HuH-7.5 (cell line): Measurements from ENCODE around the gene ITGA6.

Experiments
- DNase-seq: peaks from one replicate; pipeline ENCODE4 v3.0.0; 2011; ENCODE audit warnings: low spot score

Gene ITGA6

DNA sequence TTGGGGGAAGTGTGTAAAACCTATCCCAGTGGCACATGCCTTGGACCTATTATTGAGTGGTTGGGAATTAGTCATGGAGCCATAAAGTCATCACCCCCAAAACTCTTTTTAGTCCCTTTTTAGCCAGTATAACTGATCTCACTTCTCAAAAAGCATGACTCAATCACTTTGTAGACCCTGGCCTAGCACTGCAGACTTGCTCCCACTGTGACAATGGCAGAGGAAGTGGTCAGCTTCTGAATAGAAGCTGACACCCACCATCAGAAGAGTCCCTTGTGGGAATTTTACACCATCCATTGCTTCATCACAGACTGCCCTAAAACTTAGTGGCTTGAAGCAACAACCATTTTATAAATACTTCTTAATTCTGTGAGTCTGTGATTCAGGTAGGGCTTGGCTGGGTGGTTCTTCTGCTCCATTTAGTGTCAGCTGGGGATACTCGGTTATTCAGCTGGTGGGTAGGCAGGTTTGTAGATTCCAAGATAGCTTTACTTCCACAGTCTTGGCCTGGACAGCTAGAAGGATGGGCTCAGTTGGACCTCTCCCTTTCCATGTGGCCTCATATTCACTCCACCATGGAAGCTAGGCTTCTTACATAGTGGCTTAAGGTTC is 10.8 kb upstream of the ITGA6 start:
- DNase-seq, result no peak

DNA sequence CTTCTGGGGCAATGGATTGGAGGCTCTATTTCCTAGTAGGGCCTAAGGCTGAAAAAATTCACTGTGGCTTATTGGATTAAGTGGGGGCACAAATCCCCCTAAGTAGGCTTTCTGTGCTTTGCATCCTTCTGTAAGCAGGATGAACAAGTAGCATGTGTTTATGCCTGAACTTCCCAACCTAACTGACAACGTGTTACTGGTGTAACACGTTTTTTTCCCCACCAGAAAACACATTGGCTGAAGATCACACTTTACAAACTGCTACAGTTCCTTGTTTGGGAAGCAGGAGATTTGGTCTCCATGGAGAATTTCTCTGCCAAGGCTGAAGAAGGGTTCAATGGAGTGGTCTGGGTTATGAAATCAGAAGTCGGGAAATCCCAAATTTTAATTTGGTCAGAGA is 7.2 kb upstream of the ITGA6 start:
- DNase-seq, result no peak

DNA sequence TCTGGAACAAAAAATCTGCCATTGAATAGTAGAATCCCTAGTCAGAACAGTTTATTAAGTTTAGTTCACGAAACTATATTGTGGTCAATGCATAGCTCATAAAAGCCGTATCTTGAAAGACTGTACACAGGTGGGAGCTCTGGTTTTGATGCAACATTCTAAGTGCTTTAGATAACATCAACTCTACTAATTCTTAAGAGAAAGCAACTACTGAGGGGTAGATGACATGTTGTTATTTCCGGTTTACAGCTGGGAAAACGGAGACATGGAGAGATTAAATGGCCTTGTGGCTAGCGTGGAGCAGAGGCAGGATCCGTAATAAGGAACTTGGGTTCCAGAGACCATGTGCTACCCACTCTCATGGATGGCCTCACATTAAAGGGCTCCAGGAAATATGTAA is 4.2 kb upstream of the ITGA6 start:
- DNase-seq, result no peak

DNA sequence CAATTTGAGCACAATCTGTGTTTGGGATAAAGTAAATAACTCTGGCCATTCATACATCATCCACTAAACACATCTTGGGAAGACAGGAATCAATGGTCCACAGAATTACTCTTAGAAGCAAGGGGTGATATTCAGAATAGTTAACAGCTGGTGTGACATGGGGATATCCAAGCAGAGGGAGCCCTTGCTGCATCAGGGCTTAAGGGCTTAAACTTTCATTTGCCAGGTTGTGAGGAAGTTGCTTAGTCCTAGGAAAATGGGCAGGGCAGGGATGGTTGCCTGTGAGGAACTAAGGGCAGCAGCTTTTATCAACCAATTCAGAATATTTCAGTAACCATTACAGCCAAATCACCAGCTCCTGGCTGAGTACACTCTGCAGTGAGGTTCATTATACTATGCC is 2.0 kb upstream of the ITGA6 start:
- DNase-seq, result no peak

DNA sequence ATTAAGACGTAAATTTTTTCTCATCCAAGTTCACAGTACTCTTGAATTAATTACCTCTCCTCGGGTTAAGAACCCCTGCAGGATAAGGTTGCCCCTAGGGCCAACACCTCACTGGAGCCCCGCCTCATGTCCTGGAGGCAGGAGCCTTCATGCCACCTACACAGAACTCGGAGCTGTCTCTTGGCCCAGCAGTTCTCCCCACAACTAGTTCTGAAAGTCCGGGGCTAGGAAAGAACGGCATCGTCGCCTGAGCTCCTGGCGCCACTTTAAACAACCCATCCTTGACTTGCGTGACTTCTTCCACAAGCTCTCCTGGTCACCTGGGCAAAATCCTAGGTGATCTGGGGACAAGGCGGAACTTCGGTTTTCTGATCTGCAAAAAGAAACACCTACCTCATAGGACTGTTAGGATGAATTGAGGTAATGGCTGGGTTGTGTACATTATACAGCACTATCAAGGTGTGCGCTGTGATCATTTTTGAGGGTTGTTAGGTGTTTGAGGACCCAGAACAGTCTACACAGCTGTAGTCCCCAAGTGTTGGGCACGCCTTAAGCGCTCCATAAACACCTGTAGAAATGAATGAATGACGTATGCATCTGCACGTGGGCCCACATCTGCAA is 641 bp upstream of the ITGA6 start:
- no peak for DNase-seq

DNA sequence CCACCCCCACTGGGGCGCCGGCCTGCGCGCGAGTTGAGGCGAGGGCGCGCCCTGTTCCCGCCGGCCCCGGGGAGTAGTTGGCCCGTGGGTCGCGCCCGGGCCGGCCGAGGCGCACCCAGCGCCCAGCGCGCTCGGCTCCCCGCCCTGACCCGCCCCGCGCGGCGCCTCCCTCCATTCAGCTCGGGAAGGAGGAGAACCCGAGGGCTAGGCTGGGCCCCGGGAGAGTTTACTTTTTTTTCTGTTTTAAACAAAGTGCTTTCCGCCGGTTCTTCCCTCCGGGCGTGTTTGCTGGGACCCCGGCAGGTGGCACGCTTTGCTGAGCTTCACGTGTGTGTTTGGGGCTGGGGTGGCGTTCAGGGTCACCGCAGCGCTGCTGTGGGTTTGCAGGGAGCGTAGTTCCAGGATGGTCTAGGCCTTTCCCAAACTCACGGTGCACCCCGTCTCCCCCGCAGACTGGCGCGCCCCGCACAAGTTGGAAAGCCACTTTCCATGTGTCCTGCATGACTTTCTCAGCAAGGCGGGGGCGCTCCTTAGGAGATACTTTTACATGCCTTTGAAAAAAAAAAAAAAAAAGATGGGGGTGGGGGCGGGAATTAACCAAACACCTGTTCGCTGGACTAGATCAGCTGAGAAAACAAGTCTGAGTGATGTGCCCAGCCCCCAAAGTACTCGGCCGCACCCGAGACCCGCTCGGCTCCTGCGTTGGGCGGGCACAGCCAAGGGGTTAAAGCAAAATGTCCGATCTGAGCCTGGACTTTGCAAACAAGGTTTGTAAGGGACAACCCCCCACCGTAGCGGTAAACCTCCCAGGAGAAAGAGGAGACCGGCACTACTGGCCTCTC is 825 bp downstream of the ITGA6 start:
- DNase-seq, result peak; percentile 55

DNA sequence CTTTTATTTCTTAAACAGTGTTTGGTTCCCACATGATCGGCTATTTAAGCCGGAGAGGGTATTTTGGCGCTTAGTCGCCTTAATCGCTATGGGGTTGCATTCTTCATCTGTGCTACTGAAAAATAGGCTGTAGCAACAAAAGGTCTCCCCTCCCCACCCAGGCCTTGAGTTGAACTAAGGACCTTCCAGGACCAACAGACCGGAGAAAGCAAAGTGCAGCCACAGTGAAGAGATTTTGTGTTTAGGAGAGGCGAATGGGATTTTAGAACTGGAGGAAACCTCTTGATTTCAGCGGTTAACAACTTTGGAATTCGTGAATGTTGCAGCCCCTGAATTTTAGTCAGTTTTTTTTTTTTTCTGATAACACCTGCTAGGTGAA is 1.4 kb downstream of the ITGA6 start:
- DNase-seq, result peak; percentile 48

DNA sequence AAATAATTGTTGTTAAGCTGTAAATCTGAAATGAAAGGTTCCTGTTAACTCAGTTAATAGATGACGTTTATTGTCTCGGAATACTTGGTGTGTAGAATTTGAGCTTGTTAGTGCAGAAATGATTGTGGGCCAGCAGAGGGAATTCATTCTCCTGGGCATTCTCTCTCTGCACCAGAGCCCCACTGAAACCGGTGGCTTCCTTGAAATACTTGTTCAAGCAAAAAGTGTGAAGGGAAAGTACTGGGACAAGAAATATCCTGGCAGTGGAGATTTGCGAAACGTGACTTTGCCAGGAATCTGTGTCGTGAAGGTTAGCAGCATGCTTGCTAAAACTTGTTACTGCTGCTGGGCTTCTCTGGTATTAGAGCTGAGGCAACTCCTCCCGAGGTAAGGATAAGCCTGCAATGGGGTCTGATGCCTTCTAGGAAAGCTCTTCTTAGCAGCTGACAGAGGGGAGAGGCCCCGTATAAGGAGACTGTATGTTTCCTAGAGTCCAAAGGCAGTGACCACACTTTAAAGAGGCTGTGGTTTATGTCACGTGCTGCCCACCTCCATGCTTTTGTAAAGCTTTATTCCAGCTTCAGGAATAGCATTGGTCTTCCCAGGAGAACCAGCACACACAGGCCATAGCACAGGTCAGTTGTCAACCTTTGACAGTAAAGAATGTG is 2.0 kb downstream of the ITGA6 start:
- DNase-seq, result no peak

DNA sequence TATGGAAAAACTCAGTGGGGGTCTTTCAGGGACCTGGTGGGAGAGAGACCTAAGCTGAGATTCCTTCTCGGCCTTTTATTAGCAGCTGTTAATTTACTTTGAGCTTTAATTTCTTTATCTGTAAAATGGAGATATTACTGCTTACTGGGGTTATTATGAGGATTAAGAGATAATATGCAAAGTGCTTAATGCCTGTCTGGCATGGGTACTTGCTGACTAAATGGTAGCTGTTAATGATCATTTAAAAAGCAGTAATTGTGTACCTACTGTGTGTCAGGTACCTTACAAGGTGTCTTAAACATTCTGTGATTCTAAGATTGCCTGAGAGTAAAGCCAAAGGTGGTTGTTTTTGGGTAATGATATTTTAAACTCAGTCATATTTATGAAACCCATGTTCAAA is 2.6 kb downstream of the ITGA6 start:
- no peak for DNase-seq

DNA sequence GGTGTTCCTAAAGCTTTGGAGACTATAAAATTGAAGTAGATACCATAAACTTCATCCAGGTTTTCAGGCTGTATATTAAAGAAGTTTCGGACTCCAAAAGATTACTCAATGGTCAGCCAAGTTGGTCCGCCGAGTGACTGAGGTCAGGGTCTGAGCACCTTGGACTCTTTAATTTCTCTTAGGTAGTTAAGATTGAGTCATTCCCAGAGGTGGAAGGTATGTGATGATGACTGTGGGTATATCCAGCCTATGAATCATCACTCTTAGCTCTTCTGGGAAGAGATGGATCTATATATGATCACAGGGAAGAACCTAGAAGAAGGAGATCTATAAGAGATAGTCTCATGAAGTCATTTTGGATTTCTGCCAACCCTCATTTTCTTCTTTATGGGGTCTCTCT is 3.3 kb downstream of the ITGA6 start:
- no peak for DNase-seq

DNA sequence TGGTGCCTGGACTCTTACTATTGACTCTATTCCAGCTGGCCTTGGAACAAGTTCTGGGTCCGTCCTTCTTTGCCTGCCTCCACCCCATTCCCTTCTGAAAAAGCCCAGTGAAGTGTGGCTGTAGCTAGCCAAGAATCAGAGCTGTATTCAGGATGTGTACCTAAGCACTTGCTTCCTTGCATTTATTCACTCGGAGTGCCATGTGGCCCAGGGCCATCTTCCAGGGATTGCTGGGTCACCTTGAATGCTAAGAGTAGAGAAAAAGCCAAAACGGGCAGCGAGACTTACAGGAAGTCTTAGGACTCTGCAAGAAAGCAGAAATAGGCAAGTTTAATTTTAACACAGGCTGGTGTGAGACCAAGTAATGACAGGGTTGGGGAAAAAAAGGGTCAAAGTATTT is 4.1 kb downstream of the ITGA6 start:
- DNase-seq, result no peak

DNA sequence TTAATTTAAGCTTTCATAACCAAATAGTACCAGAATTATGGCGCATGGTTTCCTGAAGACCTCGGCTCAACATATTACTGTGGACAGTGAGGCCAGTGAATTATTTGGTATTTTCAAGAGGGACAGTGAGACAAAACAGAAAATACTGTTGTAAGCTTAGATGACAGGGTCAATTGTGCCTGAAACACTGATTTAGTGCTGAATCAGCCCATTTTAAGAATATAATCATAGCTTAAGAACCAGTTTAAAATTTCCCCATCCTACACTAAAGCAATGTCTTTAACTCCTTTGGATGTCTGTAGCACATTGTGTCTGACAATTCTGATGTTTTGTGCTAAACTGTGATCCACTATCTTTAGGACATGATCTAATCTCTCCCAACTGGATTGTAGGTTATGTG is 4.6 kb downstream of the ITGA6 start:
- no peak for DNase-seq

DNA sequence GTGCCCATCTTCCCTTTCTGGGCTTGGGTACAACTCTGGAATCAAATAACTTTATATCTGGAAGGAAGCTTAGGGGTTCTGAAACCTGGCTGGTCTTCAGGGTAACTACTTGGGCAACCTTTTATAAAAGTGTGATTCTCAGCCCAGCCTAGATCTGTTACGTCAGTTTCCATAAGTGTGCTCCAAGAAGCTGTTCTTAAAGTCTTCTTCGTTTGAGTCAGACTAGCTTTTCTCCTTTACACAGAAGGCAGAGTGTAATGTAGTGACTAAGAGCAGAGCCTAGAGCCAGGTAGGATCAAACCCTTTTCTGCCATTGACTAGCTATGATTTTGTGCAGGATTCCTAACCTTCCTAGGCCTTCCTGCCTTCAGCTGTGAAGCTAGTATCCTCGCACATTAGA is 5.8 kb downstream of the ITGA6 start:
- no peak for DNase-seq

DNA sequence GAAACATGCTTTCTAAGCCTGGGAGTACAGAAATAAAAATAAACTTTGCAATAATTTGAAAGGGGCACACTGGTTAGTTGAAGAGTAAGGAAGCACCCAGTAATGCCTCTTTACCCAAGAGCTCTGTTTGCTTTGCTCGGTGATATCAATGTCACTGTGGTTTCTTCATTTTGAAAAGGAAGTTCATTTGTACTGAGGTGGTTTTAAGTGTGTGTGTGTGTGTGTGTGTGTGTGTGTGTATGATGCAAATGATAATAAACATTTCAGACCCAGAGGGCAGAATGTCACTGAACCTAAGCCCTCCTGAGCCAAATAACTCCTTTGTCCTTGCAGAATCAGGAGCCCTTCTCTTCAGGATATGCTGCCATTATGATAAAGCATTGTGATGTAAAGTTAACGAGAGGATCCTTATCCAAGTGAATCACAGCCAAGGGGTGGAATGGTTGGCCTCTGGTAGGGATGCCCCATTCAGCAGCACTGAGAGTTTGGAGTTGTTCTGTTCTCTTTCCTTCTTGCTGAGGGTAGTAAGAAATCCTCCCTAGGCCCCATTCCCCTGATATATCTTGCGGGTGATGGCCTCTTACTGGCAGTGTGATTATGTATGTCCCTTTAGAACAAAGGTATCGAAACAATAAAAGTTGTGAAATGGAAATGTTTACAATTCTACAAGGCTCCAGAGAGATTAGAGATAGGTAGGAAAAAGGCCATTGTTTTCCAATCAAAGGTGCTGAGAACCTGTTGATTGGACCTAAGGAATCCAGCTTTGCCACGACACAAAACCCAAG is 7.6 kb downstream of the ITGA6 start:
- no peak for DNase-seq

DNA sequence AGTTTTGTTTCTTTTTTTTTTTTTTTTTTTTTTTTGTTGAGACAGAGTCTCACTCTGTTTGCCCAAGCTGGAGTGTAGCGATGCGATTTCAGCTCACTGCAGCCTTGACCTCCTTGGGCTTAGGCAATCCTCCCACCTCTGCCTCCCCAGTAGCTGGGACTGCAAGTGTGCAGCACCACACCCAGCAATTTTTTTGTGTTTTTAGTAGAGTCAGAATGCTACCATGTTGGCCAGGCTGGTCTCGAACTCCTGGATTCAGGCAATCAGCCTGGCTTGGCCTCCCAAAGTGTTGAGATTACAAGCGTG is 8.2 kb downstream of the ITGA6 start:
- DNase-seq, result no peak

DNA sequence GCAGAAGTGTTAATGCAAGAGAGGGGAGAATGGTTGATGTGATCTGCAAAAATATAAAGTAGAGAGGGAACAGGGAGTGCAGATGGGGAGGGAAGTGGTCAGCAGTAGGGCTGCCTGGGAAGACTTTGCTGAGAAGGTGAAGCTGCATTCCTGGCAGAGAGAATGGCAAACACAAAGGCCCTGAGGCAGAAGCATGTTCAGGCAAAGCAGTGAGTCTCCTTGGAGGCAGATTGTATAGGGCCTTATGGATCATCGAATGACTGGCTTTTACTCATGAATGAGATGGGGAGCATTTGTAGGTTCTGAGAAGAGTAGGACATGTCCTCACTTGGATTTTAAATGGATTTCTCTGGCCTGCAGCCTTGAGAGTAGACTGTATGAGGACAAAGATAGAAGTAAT is 9.5 kb downstream of the ITGA6 start:
- no peak for DNase-seq

DNA sequence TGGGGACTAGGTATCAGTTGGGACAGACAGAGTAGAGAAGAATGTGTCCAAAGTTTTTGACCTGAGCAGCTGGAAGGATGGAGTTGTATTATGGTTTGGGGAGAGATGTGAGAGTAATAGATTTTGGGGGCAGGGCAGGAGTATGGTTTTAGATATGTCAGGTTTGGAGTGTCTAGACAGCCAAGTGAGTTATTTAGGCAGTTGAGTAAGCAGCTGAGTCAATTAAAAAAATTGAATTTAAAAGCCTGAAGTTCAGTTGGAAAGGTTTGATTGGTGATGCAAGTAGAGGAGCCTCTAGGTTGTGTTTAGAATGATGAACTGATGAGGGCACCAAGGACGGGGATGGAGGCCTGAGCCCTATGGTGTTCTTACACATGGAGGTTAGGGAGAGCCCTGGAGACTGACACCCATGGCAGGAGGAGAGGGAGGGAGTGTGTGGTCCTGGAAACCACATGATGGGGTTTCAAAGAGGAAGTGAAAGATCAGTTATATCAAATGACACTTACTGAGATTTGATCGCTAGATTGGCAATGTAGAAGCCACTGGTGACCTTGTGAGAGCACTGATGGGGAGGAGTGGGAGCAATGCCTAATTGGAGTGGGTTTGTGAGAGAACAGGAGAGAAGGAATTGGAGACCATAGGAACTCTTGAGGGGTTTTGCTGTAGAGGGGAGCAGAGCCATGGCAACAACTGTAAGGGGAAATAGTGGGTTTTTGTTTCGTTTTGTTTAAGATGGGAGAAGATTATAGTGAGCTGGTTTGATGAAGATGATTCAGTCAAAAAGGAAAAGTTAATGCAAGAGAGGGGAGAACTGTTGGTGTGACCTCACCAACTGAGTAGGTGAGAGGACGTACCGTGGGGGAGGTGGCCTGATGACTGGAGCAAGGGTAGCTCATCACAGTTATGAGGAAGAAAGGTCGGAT is 10.3 kb downstream of the ITGA6 start:
- no peak for DNase-seq

DNA sequence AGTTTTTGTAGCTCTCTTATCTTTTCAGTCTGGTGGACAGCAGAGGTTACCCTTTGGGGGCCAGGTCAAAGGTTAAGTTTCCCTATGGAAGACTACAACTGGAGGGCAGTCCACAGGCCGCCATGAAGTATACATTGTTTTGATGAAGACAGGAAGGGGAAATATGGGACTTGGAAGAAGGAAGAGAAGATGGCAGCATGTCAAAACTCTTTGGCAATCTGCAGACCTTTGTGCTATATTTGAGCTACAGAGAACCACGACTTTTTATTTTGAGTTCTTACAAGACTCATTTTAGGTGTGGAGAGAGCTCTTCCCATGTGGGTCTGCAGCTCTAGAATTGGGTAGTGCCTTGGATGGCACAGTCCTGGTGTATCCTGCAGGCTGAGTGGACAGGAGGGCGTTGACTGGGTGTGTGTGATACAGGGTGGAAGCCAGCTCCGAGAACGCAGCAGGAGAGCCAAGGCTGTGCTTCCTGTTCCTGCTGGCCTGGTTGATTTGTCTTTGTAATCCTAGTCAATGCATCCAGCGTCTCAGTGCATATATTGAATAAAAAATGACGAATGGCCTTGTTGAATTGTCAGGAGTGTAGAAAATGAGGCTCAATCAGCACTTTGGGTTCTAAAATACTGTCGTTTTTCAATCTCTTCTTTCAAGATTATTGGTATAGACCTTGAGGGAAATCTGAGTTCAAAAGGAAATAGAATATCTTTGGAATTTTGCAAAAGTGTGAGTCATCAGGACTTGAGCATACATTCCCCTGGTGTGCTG is 11.5 kb downstream of the ITGA6 start:
- no peak for DNase-seq

DNA sequence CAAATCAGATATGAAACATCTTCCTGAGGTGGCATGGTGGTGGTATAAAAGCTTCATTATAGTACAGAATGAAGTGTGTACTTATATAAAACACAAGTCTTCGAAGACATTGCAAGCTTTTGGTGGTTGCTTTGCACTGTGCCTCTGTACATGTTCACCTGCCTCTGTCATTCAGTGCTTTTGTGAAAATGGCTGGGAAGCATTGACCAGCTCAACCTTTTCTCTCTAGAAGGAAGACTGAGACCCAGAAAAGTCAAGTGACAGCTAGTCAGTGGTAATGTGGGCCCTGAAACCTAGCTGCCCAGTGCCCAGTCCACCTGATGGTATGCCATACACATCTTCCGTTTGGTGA is 12.1 kb downstream of the ITGA6 start:
- no peak for DNase-seq

DNA sequence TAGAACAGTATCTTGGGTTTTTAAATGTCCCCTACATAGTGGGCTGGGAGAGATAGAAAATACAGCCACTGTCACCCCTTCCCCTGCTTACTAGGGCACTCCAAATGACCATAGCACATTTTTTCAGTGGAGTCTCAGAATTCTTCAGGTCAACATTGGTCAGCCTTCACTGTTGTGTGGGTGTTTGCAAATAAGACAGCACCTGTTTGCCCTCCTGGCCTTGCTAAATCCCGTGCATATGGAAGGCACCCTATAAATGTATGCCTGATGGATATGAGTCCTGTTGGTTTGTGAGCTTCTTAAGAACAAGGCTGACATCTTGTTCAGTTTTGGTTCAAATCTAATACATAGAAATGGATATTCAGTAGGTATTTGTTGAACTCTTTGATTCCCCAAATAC is 12.5 kb downstream of the ITGA6 start:
- no peak for DNase-seq

DNA sequence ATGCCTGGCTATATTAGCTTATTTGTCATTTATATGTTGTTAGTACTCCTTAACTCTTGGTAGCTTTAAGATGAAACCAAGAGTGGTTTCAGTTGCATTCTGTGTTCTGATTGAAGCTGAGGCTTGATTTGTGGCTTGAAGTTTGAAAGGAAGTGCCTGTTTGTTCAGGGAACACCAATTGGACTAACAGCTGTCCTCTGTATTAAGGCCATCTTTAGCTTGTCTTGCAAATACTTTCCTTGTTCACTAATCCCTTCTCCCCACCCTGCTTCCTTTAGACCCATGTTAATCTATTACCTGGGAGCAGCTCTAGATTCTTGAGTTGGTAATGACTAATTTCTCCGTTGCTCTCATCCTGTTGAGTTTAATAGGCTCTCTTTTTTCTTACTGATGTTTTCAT is 13.4 kb downstream of the ITGA6 start:
- no peak for DNase-seq
